ENCODE results near the gene SORCS3.

The SORCS3 gene

DNA sequence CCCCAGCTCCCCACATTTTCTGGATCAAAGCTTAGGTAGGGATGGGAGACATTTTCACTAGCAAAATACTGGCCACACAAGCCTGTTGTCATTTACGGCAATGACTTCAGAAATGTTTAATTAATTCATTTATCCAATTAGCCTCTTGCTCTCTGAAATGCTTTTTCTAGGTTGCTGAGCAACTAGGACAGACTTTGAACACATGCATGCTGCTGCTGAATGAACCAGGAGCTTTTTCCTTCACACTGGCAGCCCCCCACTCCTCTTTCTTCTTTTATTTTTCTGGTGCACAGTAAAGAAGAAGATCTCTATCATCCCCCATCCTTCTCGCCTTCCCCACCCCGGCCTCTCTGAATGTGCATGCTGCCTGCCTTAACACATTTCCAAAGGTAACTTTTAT lies 22.5 kb downstream of the SORCS3 start:
- TF ChIP-seq CTCF (IDR thresholded peaks at IDR 0.05) = no peak
- Mint-ChIP-seq H3K36me3 (ENCODE audit: low read depth) (no peaks in the 10 kb centered on the region), H3K27me3 (ENCODE audit: low read depth, poor library complexity) (peaks cover 21% of the 10 kb centered on the region), H3K4me1 (no peaks in the 10 kb centered on the region), H3K4me3 (no peak overlapping the region), H3K27ac (no peak overlapping the region), H3K9me3 (no peaks in the 10 kb centered on the region)
- DNase-seq = no peak

GRCh38 chr10:104664205-104664604 lies 23.1 kb downstream of the SORCS3 start:
- Mint-ChIP-seq H3K4me1 (no peaks in the 10 kb centered on the region), H3K27me3 (ENCODE audit: low read depth, poor library complexity) (peaks cover 21% of the 10 kb centered on the region), H3K36me3 (ENCODE audit: low read depth) (no peaks in the 10 kb centered on the region), H3K27ac (no peak overlapping the region), H3K4me3 (no peak overlapping the region), H3K9me3 (no peaks in the 10 kb centered on the region)
- no peak for DNase-seq
- no peak for TF ChIP-seq CTCF (IDR thresholded peaks at IDR 0.05)

DNA sequence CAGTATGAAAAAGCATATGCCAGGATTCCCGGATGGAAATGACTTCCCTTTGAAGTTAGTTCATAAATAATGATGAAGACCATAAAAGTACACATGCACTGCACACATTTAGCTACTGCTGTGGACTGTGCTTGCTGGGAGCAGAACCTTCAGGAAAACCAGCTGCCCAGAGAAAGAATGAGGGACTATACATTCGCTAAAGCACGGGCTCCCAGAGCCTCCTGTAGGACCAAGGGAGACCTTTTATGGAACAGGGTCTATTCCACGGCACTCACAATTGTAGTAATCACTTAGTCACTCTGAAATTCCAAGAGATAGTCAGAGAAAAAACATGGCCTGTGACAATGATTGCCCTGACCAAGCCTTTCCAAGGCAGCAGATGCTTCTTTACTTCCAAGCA lies 24.1 kb downstream of the SORCS3 start:
- no peak overlapping the region for H3K27ac Mint-ChIP-seq
- H3K4me1 Mint-ChIP-seq = no peaks in the 10 kb centered on the region
- no peaks in the 10 kb centered on the region for H3K36me3 Mint-ChIP-seq (ENCODE audit: low read depth)
- no peak for DNase-seq
- H3K27me3 Mint-ChIP-seq (ENCODE audit: low read depth, poor library complexity) = peaks cover 16% of the 10 kb centered on the region
- H3K4me3 Mint-ChIP-seq = no peak overlapping the region
- H3K9me3 Mint-ChIP-seq = peaks cover under 1% of the 10 kb centered on the region
- TF ChIP-seq CTCF (IDR thresholded peaks at IDR 0.05) = no peak

GRCh38 chr10:104666106-104666505 lies 25.0 kb downstream of the SORCS3 start:
- Mint-ChIP-seq H3K27ac (no peak overlapping the region), H3K9me3 (peaks cover 8% of the 10 kb centered on the region), H3K27me3 (ENCODE audit: low read depth, poor library complexity) (peaks cover 11% of the 10 kb centered on the region), H3K4me3 (no peak overlapping the region), H3K4me1 (no peaks in the 10 kb centered on the region), H3K36me3 (ENCODE audit: low read depth) (no peaks in the 10 kb centered on the region)
- TF ChIP-seq CTCF (IDR thresholded peaks at IDR 0.05) = no peak
- no peak for DNase-seq

DNA sequence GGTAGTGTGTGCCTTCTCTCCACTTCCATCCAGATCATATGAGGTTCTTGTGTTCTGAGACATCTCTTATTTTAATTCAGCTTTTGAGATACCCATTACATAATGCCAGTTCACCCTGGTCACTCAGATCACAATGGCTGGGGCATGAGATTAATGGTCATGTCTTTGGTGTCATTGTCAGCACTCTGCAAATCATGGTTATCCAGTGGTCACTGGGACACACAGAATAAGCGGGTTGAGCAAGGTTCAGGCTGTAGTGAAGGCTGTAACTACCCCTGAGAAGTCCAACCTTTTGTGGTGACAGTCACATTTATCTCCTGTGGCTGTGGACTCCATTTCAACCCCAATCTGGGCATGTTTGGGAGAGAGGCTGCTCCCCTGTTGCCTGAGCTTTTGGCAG lies 35.8 kb downstream of the SORCS3 start:
- H3K4me1 Mint-ChIP-seq = peaks cover 5% of the 10 kb centered on the region
- H3K36me3 Mint-ChIP-seq (ENCODE audit: low read depth) = no peaks in the 10 kb centered on the region

More for the DNA sequence above, 35.8 kb downstream of the SORCS3 start:
- no peak for TF ChIP-seq CTCF (IDR thresholded peaks at IDR 0.05)
- Mint-ChIP-seq H3K4me3 (no peak overlapping the region), H3K27me3 (ENCODE audit: low read depth, poor library complexity) (peaks cover 19% of the 10 kb centered on the region), H3K27ac (no peak overlapping the region), H3K9me3 (peaks cover 15% of the 10 kb centered on the region)
- DNase-seq = no peak
